Large intestine (tissue), 3 donors: Measurements from ENCODE around the gene DICER1. TPM values are rescaled to one million over a fixed set of nuclear protein-coding genes. Genes with fewer than 3 reads are reported as not detected.
A peak's percentile ranks its signal among the peaks of the same experiment; 100 is the strongest.

Experiments
- DNase-seq, 2 donors: peaks; one replicate each; pipeline versions ENCODE4 v3.0.0 to v3.0.0-alpha.2; 2013
- H3K27ac ChIP-seq: one replicate; pipeline ENCODE4 v1.5.1; 2013; ENCODE audit warnings: low read length
- H3K27me3 ChIP-seq: 2 replicates; pipeline ENCODE4 v1.6.1; 2013; ENCODE audit warnings: low read length; ENCODE audit not compliant: control insufficient read depth, insufficient read depth
- H3K36me3 ChIP-seq: 2 replicates; pipeline ENCODE4 v1.6.1; 2013; ENCODE audit warnings: low read length; ENCODE audit not compliant: control insufficient read depth, insufficient read depth
- H3K4me1 ChIP-seq: one replicate; pipeline ENCODE4 v1.6.1; 2013; ENCODE audit warnings: low read length; ENCODE audit not compliant: control insufficient read depth, insufficient read depth
- H3K4me3 ChIP-seq: one replicate; pipeline ENCODE4 v1.5.1; 2013; ENCODE audit warnings: low read length
- H3K9me3 ChIP-seq: one replicate; pipeline ENCODE4 v1.6.1; 2013; ENCODE audit warnings: mild to moderate bottlenecking, low read depth, low read length, moderate library complexity; ENCODE audit not compliant: control insufficient read depth
- WGBS: methylation state at CpG from one replicate; pipeline ENCODE4 v1.1.5; 2013; ENCODE audit warnings: low lambda C conversion rate; ENCODE audit not compliant: insufficient coverage; 5-methylcytosine and 5-hydroxymethylcytosine counted together
- polyA plus RNA-seq: library from polyadenylated mRNA; unstranded; fragments of 120-200 nt; gene quantifications from one replicate; pipeline ENCODE4 v1.2.1, GENCODE V29; 2013

DICER1 gene
- polyA plus RNA-seq, 1 donor, result 32.2 TPM

DNA sequence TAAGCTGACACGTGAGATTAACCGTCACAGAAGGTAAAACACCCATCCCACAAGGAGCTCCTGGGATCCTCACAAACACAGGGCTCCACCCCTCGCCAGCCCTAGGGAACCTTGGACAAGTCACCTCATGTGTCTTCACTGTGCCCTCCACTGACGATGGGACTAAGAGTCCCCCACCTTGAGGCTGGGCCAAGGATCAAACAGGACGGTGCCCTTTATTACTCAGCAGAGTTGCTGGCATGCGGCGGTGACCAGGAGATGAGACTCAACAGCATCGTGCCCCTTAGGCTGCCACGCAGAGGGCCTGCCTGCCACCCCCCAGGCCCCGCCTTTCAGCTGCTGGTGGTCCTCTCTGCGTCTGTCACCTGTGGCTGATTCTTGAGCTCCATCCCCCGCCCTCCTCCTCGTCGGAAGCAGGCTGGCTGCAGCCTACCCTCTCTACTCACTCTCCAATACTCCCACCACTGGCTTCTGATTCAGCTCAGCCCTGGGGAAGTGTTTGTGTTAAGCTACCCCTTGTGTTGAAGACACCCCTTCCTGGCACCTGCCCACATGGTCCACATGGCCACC is 105.2 kb downstream of the DICER1 start:
- no peak for DNase-seq
- no peaks in the 10 kb centered on the region for H3K4me1 ChIP-seq
- H3K4me3 ChIP-seq, result no peak overlapping the region
- no peaks in the 10 kb centered on the region for H3K36me3 ChIP-seq
- H3K27ac ChIP-seq, result no peak overlapping the region
- peaks cover 3% of the 10 kb centered on the region for H3K27me3 ChIP-seq
- H3K9me3 ChIP-seq, result no peaks in the 10 kb centered on the region
- no CpG with 5 or more reads among the region's 14 CpGs for whole genome bisulfite sequencing

- no peak for DNase-seq
- Histone ChIP-seq H3K4me3 (no peak overlapping the region), H3K27me3 (peaks cover 13% of the 10 kb centered on the region), H3K36me3 (no peaks in the 10 kb centered on the region), H3K4me1 (no peaks in the 10 kb centered on the region), H3K9me3 (no peaks in the 10 kb centered on the region), H3K27ac (no peak overlapping the region)
Measured at GRCh38 chr14:95049952-95050351, 107.4 kb downstream of the DICER1 start.

- H3K27me3 ChIP-seq, result peaks cover 16% of the 10 kb centered on the region
- H3K27ac ChIP-seq, result no peak overlapping the region
- H3K9me3 ChIP-seq, result no peaks in the 10 kb centered on the region
- WGBS, result 40% methylated on average over 1 of the region's 10 CpGs
- no peak for DNase-seq
- H3K36me3 ChIP-seq, result no peaks in the 10 kb centered on the region
- H3K4me3 ChIP-seq, result no peak overlapping the region
- no peaks in the 10 kb centered on the region for H3K4me1 ChIP-seq
Measured at GRCh38 chr14:95048771-95049312, 108.5 kb downstream of the DICER1 start.

- Histone ChIP-seq H3K27ac (no peak overlapping the region), H3K9me3 (no peaks in the 10 kb centered on the region), H3K27me3 (peaks cover 16% of the 10 kb centered on the region), H3K4me3 (no peak overlapping the region), H3K36me3 (no peaks in the 10 kb centered on the region), H3K4me1 (no peaks in the 10 kb centered on the region)
- no CpG with 5 or more reads among the region's 7 CpGs for WGBS
- no peak for DNase-seq
Measured at GRCh38 chr14:95047754-95048153, 109.6 kb downstream of the DICER1 start.

GRCh38 chr14:95046711-95047681 is 110.3 kb downstream of the DICER1 start:
- no CpG with 5 or more reads among the region's 28 CpGs for WGBS
- H3K27ac ChIP-seq, result no peak overlapping the region

DNA sequence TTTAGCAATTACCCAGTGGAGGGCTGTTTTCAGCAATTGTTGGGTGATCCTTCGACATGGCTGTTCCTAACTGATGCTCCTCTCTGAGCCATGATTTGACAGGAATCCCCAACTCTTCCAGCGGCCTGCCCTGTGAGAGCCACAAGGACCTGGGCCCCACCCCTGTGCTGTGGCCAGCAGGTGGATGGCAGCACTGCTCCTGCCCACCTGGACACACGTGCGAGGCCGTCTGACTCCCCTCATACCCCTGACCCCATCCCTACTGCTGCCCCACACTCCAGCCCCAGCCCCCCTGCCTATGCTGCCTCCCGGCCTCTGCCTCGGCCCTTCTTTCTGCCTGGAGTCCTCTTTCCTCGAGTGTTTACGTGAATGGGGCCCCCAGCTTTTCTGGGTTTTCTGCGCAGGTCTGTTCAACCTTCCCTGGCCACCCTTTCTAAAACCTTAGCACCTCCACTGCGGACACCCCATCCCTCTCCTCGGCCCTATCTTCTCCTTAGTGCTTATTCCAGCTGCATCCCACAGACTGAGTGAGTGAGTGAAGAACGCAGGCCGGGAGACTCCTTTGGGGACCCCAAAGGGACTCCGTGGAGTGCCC is 111.4 kb downstream of the DICER1 start:
- Histone ChIP-seq H3K4me3 (no peak overlapping the region), H3K9me3 (no peaks in the 10 kb centered on the region), H3K27ac (no peak overlapping the region), H3K4me1 (no peaks in the 10 kb centered on the region), H3K27me3 (peaks cover 16% of the 10 kb centered on the region), H3K36me3 (no peaks in the 10 kb centered on the region)
- DNase-seq, result no peak
- no CpG with 5 or more reads among the region's 15 CpGs for WGBS

More at GRCh38 chr14:95046711-95047681, 110.3 kb downstream of the DICER1 start:
- DNase-seq, result peak in 1 of 2 donors; percentile 6
- no peak overlapping the region for H3K4me3 ChIP-seq
- H3K9me3 ChIP-seq, result no peaks in the 10 kb centered on the region
- H3K4me1 ChIP-seq, result no peaks in the 10 kb centered on the region
- no peaks in the 10 kb centered on the region for H3K36me3 ChIP-seq
- H3K27me3 ChIP-seq, result peaks cover 16% of the 10 kb centered on the region

DNA sequence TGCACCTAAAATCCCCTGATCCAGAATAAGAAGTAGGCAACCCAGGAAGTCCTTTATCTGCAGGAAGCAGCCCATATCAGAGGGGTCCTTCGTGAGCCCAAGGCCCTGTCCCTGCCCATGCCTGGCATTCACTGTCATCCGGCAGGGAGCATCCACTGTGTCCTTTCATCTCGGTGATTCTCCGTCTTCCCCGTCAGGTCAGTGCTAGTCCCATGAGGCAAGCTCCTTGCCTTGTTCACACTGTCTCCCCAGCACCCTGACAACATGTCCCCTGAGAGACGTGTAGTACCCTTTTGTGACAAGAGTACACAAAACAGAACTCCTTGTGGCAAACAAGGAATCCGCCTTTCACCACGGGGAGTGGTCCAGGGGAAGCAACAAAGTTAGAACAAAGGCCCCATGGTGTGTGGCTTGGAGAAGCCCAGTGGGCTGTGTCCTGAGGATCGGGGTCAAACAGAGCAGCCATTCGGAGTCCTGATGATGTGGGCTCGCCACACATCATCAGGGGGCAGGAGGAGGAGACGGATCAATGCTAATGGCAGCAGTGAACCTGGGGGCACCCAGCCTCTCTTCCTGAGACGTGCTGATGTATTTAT is 112.1 kb downstream of the DICER1 start:
- DNase-seq, result no peak
- H3K4me3 ChIP-seq, result no peak overlapping the region
- no peaks in the 10 kb centered on the region for H3K9me3 ChIP-seq
- no peak overlapping the region for H3K27ac ChIP-seq
- 100% methylated on average over 1 of the region's 13 CpGs for WGBS
- H3K27me3 ChIP-seq, result peaks cover 16% of the 10 kb centered on the region
- no peaks in the 10 kb centered on the region for H3K4me1 ChIP-seq
- H3K36me3 ChIP-seq, result no peaks in the 10 kb centered on the region

- peaks cover 16% of the 10 kb centered on the region for H3K27me3 ChIP-seq
- 0% methylated on average over 2 of the region's 17 CpGs for WGBS
- DNase-seq, result no peak
- no peaks in the 10 kb centered on the region for H3K4me1 ChIP-seq
- no peaks in the 10 kb centered on the region for H3K36me3 ChIP-seq
- H3K9me3 ChIP-seq, result no peaks in the 10 kb centered on the region
- no peak overlapping the region for H3K27ac ChIP-seq
- H3K4me3 ChIP-seq, result no peak overlapping the region
Measured at GRCh38 chr14:95044463-95045105, 112.7 kb downstream of the DICER1 start.

GRCh38 chr14:95043732-95044462 is 113.4 kb downstream of the DICER1 start:
- no peak overlapping the region for H3K27ac ChIP-seq
- no peaks in the 10 kb centered on the region for H3K9me3 ChIP-seq
- H3K27me3 ChIP-seq, result peaks cover 14% of the 10 kb centered on the region
- WGBS, result no CpG with 5 or more reads among the region's 17 CpGs
- H3K36me3 ChIP-seq, result no peaks in the 10 kb centered on the region
- H3K4me1 ChIP-seq, result no peaks in the 10 kb centered on the region
- no peak overlapping the region for H3K4me3 ChIP-seq
- no peak for DNase-seq
